GM21723 (cell line): Measurements from ENCODE around the gene PHF2.

Source experiments
- ATAC-seq: cut with Tn5 transposase; IDR thresholded peaks from one replicate; pipeline ENCODE4 v1.9.1; 2021; ENCODE audit warnings: mild to moderate bottlenecking, moderate library complexity; ENCODE audit not compliant: unreplicated experiment

PHF2 gene

DNA sequence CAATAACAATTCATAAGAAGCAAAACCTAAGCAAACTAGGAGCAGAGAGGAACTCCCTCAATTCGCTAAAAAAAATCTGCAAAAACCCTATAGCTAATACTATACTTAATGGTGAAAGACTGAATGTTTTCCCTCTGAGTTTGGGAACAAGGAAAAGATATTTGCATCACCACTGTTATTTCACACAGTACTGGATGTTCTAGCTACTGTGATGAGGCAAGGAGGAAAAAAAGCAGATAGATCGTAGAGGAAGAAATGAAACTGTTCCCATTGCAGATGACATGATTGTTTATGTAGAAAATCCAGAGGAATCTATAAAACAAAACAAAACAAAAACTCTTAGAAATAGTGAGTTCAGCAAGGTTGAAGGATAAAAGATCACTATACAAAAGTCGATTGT is 116.7 kb downstream of the PHF2 start:
- no peak for ATAC-seq

DNA sequence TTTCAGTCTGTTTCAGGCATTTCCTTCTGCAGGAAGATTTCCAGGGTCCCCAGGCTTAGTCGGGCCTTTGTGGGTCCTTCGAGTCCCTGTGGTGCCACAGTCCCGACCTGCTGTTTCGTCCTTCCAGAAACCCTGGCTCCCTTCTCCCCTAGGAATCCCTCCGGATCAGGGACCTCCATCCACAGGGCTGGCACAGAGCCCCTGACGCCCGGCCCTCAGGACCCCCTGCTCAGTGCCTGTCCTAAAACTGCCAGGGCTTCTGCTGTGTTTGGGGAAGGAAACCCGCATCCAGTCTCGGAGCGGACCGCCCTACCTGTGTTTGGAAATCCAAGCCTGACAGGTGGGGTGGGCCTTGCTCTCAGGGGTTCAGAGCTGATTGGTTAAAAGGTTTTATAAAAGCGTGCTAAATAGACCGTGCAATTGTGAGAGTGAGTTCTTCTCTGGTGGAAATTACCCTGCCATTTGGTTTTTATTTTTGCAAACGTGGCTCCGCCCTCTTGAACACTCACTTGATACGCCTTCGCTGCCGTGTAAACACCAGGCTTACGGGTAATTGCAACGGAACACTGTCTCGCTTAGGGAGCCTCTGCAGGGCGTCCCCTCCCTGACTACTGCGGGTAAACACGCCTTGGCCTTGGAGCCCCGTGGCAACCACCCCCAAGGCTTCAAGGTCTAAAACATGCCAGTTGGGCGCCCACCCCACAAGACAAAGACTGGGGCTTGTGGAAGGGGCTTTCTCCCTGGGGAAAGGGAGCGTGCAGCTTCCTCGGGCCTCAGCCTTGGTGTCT is 121.2 kb downstream of the PHF2 start:
- no peak for ATAC-seq

DNA sequence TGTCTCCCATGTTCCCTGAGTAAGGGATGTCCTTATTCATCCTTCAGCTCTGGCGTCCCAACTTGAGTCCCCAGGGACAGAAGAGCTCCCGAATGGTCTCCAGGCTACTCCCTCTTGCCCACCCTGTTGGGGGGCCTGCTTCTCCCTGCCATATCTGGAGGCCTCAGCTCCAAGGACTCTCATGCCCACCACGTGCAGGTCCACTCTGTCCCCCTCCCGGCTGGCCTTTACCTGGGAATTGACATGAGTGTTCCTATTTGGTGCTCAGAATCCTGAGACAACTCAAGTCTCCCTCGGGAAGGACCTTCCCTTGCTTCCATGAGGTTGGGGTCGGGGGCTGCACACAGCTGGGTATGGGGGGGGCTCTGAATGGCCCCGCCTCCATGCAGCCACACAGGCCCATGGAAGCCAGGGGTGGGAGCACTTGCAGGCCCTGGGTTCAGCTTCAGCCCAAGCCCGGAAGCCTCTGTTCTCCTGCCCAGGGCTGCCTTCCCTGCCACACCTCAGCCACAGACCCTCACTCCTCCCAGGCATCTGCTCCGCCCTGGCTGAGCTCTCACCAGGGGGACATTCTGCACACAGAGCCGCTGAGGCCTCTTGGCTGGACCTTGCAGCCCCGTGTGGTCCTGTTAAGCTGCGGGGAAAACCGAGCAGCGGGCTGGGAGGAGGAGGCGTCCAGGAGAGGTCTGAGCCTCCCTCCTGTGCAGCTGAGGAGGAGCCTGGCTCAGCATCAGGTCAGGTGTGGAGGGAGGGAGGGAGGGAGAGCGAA is 121.9 kb downstream of the PHF2 start:
- no peak for ATAC-seq

DNA sequence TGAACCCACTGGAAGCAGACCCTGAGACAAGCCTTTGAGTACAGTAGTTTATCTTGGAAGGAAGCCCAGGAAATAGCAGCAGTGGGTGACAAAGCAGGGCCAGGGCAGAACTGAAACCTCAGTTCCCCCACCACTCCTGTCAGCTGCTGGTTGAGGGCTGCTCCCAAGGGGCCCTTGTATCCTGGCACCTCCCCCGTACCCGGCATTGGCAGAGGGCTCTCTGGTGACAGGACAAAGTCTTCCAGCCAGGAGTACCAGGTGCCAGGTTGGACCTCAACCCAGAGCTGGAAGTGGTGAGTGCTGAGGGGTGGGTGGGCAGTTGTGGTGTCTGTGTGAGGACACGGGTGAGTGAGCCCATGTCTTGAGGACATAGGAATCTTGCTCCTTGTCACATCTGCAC is 123.3 kb downstream of the PHF2 start:
- ATAC-seq: no peak

DNA sequence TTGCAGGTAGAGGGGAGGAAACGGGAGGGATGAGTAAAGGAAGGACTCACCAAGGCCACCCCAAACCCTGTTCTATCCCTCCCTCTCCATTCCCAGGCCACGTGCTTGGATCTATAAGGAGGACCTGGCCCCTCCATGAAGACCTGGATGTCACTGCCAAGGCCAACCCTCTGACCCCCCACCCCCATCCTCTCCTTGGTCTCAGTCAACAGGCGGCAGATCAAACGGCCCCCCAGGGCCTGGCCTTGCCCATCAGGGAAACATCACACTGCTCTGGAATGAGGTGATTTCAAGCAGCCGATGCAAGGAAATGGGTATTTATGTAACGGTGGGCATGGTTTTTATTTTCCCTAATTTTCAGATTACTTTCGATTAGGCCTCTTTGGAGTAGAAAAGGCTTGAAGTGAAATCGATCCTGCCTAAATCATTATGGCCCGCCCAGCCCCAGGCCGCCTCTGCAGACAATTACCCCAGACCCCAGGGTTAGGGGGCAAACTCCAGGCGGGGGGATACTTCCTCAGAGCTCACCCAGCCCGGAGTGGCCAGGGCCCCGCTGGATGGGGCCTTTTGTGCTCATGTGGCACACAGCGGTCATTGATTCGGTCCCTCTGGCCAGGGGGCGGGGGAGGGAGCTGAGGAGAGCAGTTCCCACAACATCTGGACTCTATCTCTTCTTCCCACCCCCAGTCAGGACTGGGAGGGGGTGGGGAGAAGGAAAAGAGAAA is 125.3 kb downstream of the PHF2 start:
- ATAC-seq: no peak

- no peak for ATAC-seq
These were observed 125.9 kb downstream of the PHF2 start for GRCh38 chr9:93702261-93702660.

GRCh38 chr9:93708289-93708986 is 132.1 kb downstream of the PHF2 start:
- no peak for ATAC-seq

GRCh38 chr9:93708987-93709302 is 132.6 kb downstream of the PHF2 start:
- ATAC-seq: no peak

- ATAC-seq: no peak
These were observed 133.4 kb downstream of the PHF2 start for GRCh38 chr9:93709600-93710369.

DNA sequence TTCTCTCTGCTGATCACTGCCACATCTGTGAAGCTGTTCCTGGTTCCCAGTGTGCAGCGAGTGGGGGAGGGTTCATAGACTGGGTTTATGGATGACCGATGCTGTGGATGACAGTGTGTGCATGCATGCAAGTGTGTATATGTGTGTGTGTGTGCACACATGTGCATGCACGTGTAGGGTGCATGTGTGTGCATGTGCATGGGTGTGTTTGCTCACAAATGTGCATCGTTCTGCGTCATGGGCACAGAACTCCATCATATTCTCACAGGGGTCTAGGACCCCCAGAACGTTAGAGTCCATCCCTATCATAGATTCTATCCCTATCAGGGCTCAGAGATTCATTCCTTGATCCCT is 134.0 kb downstream of the PHF2 start:
- ATAC-seq: no peak

DNA sequence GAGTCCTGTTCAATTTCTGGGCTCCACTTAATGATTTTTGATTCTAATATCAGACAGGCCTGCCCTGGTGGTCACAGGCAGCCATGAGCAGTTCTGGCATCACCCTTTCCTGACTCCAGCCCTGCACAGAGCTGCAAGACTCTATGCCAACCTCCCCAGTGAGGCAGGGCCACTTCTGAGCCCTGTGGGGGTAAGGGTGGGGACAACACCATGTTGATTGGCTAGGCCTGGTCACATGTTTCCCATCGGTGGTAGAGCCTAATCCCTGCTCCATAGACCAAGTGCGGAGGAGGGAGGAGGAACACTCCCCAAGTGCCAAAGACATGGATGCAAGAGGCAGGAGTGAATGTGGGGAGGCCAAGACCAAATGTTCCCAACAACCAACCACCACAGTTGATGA is 134.6 kb downstream of the PHF2 start:
- ATAC-seq: no peak

DNA sequence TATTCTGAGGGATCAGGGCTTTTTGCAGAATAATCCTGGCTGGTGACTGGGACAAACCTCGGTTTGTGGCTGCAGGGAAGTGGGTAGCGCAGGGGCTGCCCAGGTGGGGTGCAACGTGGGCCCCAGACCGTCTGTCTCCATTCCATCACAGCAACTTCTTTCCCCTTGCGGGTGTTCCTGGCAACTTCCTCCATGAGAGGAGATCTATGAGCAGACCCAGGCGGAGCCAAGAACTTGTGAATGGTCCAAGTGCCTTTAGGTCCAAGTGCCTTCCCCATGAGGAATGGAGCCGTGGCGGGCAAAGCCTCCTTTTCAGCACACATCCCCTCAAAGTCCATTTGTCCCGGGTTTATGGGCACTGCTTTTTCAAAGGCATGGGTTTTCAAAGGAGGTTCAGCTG is 136.5 kb downstream of the PHF2 start:
- no peak for ATAC-seq

- no peak for ATAC-seq
These were observed 137.3 kb downstream of the PHF2 start for GRCh38 chr9:93713716-93714115.

- ATAC-seq: no peak
These were observed 145.1 kb downstream of the PHF2 start for GRCh38 chr9:93721417-93721965.

- no peak for ATAC-seq
These were observed 148.5 kb downstream of the PHF2 start for GRCh38 chr9:93724852-93725251.

DNA sequence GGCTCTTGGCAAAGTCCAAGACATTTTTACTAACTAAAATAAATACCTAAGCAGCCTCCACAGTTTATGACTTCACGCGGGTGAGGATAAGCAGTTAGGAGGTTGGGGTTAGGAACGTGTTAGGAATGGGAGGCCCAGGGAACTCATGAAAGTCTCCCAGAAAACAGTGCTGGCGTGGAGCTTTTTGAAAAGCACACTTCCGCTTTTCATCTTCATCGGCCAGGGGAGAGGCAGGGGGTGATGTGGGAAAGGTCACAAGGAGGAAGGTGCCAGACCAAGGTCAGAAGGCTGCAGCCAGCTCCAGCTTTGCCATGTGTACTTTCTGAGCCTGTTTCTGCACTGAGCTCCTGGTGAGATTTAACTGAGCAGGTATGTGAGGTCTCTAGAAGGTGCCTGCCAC is 149.0 kb downstream of the PHF2 start:
- ATAC-seq: no peak

DNA sequence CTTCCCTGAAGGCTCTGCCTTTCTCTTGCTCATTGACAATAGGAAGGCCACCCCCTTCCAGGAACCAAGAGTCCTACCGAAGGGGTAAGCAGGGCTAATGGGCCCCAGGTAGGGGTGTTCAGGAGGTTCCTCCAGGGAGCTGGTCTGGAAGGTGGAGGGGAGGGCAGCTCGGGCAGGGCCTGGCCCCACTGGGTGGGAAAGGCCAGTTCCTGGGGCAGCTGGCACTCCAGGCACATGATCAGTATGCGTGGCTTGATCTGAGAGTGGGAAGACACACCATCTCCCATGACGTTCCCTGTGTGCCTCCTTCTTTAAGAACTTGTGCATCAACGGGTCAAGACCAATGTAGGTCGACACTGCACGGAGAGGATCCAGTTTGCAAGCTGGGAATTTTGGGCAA is 149.8 kb downstream of the PHF2 start:
- no peak for ATAC-seq
